ENCODE measurements around the gene ZNF688. TPM values are rescaled to one million over a fixed set of nuclear protein-coding genes. Genes with fewer than 3 reads are reported as not detected.

Gene ZNF688
- total and polyA plus RNA-seq, 2 of the 13 experiments (the other 11 are each of a cell fraction or from before 2014, with no cell fraction given): 2.4 to 5.4 TPM

GRCh38 chr16:30539000-30539964, 32.2 kb downstream of the ZNF688 start (continued):
- TF ChIP-seq ZNF350 (CRISPR knock-in tag; IDR thresholded peaks at IDR 0.05; ENCODE audit: borderline replicate concordance, low read depth): no peak
- TF ChIP-seq AKAP8 (CRISPR knock-in tag; IDR thresholded peaks at IDR 0.05): peak; percentile 49; the same call in 1 of the 2 replicates
- TF ChIP-seq ADNP (CRISPR knock-in tag; IDR thresholded peaks at IDR 0.05): no peak
- no peak for TF ChIP-seq KLF13 (CRISPR knock-in tag; IDR thresholded peaks at IDR 0.05)
- no peak for TF ChIP-seq PRPF4 (IDR thresholded peaks at IDR 0.05; ENCODE audit: low read depth, low read length, poor library complexity, severe bottlenecking)
- no peak for TF ChIP-seq ZFP62 (CRISPR knock-in tag; IDR thresholded peaks at IDR 0.05)
- no peak for TF ChIP-seq ZNF367 (CRISPR knock-in tag; IDR thresholded peaks at IDR 0.05; ENCODE audit: borderline replicate concordance)
- no peak for TF ChIP-seq ZEB1 (IDR thresholded peaks at IDR 0.05; ENCODE audit: insufficient replicate concordance, low read depth)
- peak; percentile 67; the same call in 1 of the 2 replicates for TF ChIP-seq ZNF280D (CRISPR knock-in tag; IDR thresholded peaks at IDR 0.05)
- no peak for TF ChIP-seq ZNF609 (CRISPR knock-in tag; IDR thresholded peaks at IDR 0.05; ENCODE audit: borderline replicate concordance)
- TF ChIP-seq KDM3A (CRISPR knock-in tag; IDR thresholded peaks at IDR 0.05; ENCODE audit: low read depth): no peak
- peak; percentile 29; the same call in 1 of the 2 replicates for TF ChIP-seq NFE2L2 (IDR thresholded peaks at IDR 0.05; ENCODE audit: low read length)
- TF ChIP-seq ZNF746 (CRISPR knock-in tag; IDR thresholded peaks at IDR 0.05): no peak
- 0 out of 2 replicates have a peak, but pooled peaks have one; percentile 45 for TF ChIP-seq SAFB2 (CRISPR knock-in tag; IDR thresholded peaks at IDR 0.05; ENCODE audit: borderline replicate concordance, low read depth)
- TF ChIP-seq KDM1A (CRISPR knock-in tag; IDR thresholded peaks at IDR 0.05): no peak
- 0 out of 2 replicates have a peak, but pooled peaks have one; percentile 52 for TF ChIP-seq GLI4 (CRISPR knock-in tag; IDR thresholded peaks at IDR 0.05; ENCODE audit: borderline replicate concordance)
- TF ChIP-seq ZNF883 (CRISPR knock-in tag; IDR thresholded peaks at IDR 0.05; ENCODE audit: not compliant biosample characterization): no peak

Data from HepG2 (cell line).